ENCODE data around the gene LMAN1L. TPM values are rescaled to one million over a fixed set of nuclear protein-coding genes. Genes with fewer than 3 reads are reported as not detected.

LMAN1L gene
- total and polyA plus RNA-seq, 4 donors: 0.08 TPM; not detected in 3

- TF ChIP-seq YY1 (IDR thresholded peaks at IDR 0.05) (no peak), REST (IDR thresholded peaks at IDR 0.05) (no peak), HNF4G (IDR thresholded peaks at IDR 0.05) (no peak), FOXA2 (IDR thresholded peaks at IDR 0.05) (no peak), HNF4A (conservative IDR thresholded peaks at IDR 0.05) (no peak), GABPA (IDR thresholded peaks at IDR 0.05 in 1 of 2, conservative IDR thresholded peaks at IDR 0.05 in 1 of 2) (no peak), ZBTB33 (IDR thresholded peaks at IDR 0.05) (no peak), RXRA (IDR thresholded peaks at IDR 0.05) (no peak), NR2F2 (IDR thresholded peaks at IDR 0.05) (no peak), MAX (IDR thresholded peaks at IDR 0.05) (no peak), SP1 (IDR thresholded peaks at IDR 0.05) (no peak), ATF3 (IDR thresholded peaks at IDR 0.05) (no peak), EGR1 (IDR thresholded peaks at IDR 0.05; ENCODE audit: low read depth in 2 of 2) (no peak), FOXA1 (IDR thresholded peaks at IDR 0.05) (no peak)
- 65% methylated on average over 5 of the region's 5 CpGs for WGBS
- Histone ChIP-seq H3K9me3 (ENCODE audit: control insufficient read depth in 4 of 4, low read length in 3 of 4) (no peaks in the 10 kb centered on the region), H3K4me3 (ENCODE audit: low read depth in 1 of 3, low read length in 3 of 3) (no peak overlapping the region), H3K27me3 (ENCODE audit: control insufficient read depth in 4 of 4, insufficient read depth in 4 of 4, low read length in 3 of 4) (peaks cover 0 to 3% (median 1%) of the 10 kb centered on the region in 4 donors), H3K36me3 (ENCODE audit: control insufficient read depth in 4 of 4, insufficient read depth in 3 of 4, low read depth in 1 of 4, low read length in 3 of 4) (no peaks in the 10 kb centered on the region), H3K4me1 (ENCODE audit: control insufficient read depth in 4 of 4, insufficient read depth in 4 of 4, low read length in 3 of 4) (peaks cover 0 to 1% (median 0%) of the 10 kb centered on the region in 4 donors), H3K27ac (ENCODE audit: low read depth in 1 of 2, low read length in 2 of 2) (no peak overlapping the region), H3K9ac (ENCODE audit: low read depth in 1 of 2, low read length in 2 of 2) (no peak overlapping the region)
- no peak for DNase-seq (ENCODE audit: low spot score)
Observed at GRCh38 chr15:74830868-74831267, 18.2 kb downstream of the LMAN1L start.

- Histone ChIP-seq H3K9ac (ENCODE audit: low read depth in 1 of 2, low read length in 2 of 2) (no peak overlapping the region), H3K27ac (ENCODE audit: low read depth in 1 of 2, low read length in 2 of 2) (no peak overlapping the region), H3K9me3 (ENCODE audit: control insufficient read depth in 4 of 4, low read length in 3 of 4) (no peaks in the 10 kb centered on the region), H3K4me1 (ENCODE audit: control insufficient read depth in 4 of 4, insufficient read depth in 4 of 4, low read length in 3 of 4) (no peaks in the 10 kb centered on the region), H3K36me3 (ENCODE audit: control insufficient read depth in 4 of 4, insufficient read depth in 3 of 4, low read depth in 1 of 4, low read length in 3 of 4) (peaks cover 0 to 7% (median 2%) of the 10 kb centered on the region in 4 donors), H3K4me3 (ENCODE audit: low read depth in 1 of 3, low read length in 3 of 3) (no peak overlapping the region), H3K27me3 (ENCODE audit: control insufficient read depth in 4 of 4, insufficient read depth in 4 of 4, low read length in 3 of 4) (peaks cover 0 to 3% (median 1%) of the 10 kb centered on the region in 4 donors)
- WGBS: 69% methylated on average over 15 of the region's 15 CpGs
- no peak for DNase-seq (ENCODE audit: low spot score)
- TF ChIP-seq JUND (IDR thresholded peaks at IDR 0.05) (no peak), RAD21 (IDR thresholded peaks at IDR 0.05) (no peak), GABPA (IDR thresholded peaks at IDR 0.05 in 1 of 2, conservative IDR thresholded peaks at IDR 0.05 in 1 of 2) (no peak), YY1 (IDR thresholded peaks at IDR 0.05) (no peak), NR2F2 (IDR thresholded peaks at IDR 0.05) (no peak), HNF4A (conservative IDR thresholded peaks at IDR 0.05) (no peak), TAF1 (conservative IDR thresholded peaks at IDR 0.05) (no peak), HNF4G (IDR thresholded peaks at IDR 0.05) (no peak), FOXA1 (IDR thresholded peaks at IDR 0.05) (no peak)
Observed at GRCh38 chr15:74831813-74832495, 19.3 kb downstream of the LMAN1L start.
